WI38 (cell line): ENCODE data around the gene NCK2.

Experiments
- H3K4me3 ChIP-seq: 2 replicates; pipeline ENCODE4 v1.5.1; 2011; ENCODE audit warnings: low read depth, mild to moderate bottlenecking, control low read depth, low read length
- CTCF ChIP-seq: IDR thresholded peaks from 2 replicates; pipeline ENCODE4 v1.5.1; 2012; ENCODE audit warnings: low read depth, mild to moderate bottlenecking, control low read depth, low read length

The NCK2 gene

GRCh38 chr2:105887256-105887655 is 142.5 kb downstream of the NCK2 start:
- no peak overlapping the region for H3K4me3 ChIP-seq
- no peak for TF ChIP-seq CTCF

- TF ChIP-seq CTCF = no peak
- H3K4me3 ChIP-seq = no peak overlapping the region
These were observed 143.9 kb downstream of the NCK2 start for GRCh38 chr2:105888625-105889024.

DNA sequence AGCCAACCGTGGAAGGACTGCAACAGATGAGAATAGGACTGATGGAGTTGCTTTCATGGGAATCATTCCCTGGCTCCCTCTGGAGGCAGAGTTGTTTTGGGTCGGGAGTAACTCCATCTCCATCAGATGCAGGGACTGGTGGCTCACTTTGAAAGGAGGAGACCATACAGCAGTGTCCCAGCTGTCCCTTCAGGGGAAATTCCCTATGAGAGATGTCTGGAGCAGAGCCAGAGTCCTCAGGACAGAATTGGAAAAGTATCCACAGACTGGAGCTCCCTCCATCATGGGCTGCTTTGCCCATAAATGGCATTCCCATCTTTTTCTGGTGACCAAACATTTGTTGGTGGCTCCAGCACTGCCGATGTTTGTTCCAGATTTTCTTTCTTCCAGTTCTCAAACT is 144.3 kb downstream of the NCK2 start:
- TF ChIP-seq CTCF = no peak
- no peak overlapping the region for H3K4me3 ChIP-seq

- TF ChIP-seq CTCF = no peak
- no peak overlapping the region for H3K4me3 ChIP-seq
These were observed 145.4 kb downstream of the NCK2 start for GRCh38 chr2:105890111-105890510.

DNA sequence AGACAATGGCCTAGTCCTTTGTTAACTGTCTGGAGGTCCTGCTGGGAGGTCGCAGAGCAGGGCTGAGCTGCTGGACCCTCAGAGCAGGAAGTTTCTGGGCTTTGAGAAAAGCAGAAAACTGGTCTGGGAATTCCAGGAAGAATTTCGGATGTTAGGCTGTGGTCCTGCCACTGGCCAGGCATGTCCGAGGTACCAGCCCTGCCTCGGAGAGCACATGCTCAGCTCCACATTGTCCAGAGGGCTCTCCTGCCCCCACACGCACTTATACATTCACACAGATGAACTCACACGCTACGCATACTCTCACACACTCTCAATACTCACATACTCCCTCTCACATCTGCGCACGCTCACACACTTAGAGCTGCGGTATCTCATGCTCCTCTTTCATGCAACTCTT is 146.1 kb downstream of the NCK2 start:
- no peak for TF ChIP-seq CTCF

DNA sequence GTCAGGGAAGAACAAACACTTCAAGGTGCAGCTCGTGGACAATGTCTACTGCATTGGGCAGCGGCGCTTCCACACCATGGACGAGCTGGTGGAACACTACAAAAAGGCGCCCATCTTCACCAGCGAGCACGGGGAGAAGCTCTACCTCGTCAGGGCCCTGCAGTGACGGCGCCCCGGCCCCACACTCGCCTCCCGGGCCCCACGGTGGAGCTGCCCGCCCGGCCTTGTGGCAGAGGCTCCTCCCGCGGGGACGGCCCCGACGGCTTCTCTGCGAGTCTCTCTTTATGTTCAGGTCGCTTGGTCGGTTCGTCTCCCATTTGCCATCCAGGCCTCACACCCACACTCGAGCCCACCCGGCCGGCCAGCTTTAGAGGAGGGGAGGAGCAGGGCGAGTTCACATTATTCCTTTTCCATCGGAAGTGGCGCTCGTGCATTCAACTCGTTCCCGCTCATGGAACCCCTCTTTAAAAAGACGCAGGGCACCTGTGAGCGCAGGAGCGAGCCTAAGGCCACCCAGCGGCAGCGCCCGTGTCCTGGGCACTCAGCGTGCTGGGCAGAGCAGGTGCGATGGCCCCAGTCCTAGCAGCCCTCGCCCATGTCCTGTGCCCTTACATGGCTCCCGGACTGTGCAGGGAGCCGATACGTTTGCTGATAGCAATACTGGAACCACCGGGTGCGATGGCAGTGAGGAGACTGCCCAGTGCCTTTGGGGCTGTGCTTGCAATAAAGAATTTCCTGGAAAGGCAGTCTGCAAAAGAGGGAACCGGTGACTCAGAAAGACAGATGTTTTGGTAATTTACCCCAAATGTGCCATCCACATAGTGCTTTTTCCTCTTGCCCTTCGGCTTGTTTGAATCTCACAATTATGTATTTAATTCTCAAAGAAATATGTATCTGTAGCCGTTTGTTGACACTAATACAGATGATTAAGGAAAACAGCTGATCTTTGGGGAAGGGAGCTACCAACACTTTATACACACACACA is 148.6 kb downstream of the NCK2 start:
- no peak overlapping the region for H3K4me3 ChIP-seq
- TF ChIP-seq CTCF = no peak

More for the DNA sequence above, 146.1 kb downstream of the NCK2 start:
- no peak overlapping the region for H3K4me3 ChIP-seq

GRCh38 chr2:105894327-105894944 is 149.7 kb downstream of the NCK2 start:
- TF ChIP-seq CTCF = no peak
- no peak overlapping the region for H3K4me3 ChIP-seq
